Caco-2 (cell line): ENCODE results near the gene RAB6B. TPM values are rescaled to one million over a fixed set of nuclear protein-coding genes. Genes with fewer than 3 reads are reported as not detected.

Source experiments
- BruUV-seq: library from RNA; stranded (reverse); fragments of 400-500 nt; replicated peaks from 2 replicates; lab custom pipeline; 2021; lab: Mats Ljungman, UMichigan
- CTCF ChIA-PET: fragments of 300-600 bp; sonication (Branson Sonifier 250); formaldehyde crosslinking; loops from one replicate; lab custom pipeline; 2022; ENCODE audit warnings: antibody characterized with exemption; lab: Charles Lee
- POLR2A ChIA-PET: fragments of 300-600 bp; sonication (Branson Sonifier 250); formaldehyde crosslinking; loops from one replicate; lab custom pipeline; 2022; ENCODE audit warnings: antibody characterized with exemption; lab: Charles Lee
- DNase-seq, 2 experiments: peaks; one replicate each; pipeline versions ENCODE4 v3.0.0 to v3.0.0-alpha.2; 2020 to 2022
- H3K27me3 ChIP-seq: replicated peaks from 2 replicates; pipeline ENCODE4 v1.6.0; 2011; ENCODE audit warnings: low read length; ENCODE audit not compliant: control insufficient read depth, insufficient read depth
- H3K36me3 ChIP-seq: 2 replicates; pipeline ENCODE4 v1.5.1; 2011; ENCODE audit warnings: low read length; ENCODE audit not compliant: control insufficient read depth, insufficient read depth
- H3K4me1 ChIP-seq: fragments of 250-450 bp; sonication (Bioruptor Pico); 2 replicates; pipeline ENCODE4 v1.5.1; 2020; ENCODE audit warnings: mild to moderate bottlenecking
- H3K4me3 ChIP-seq: 2 replicates; pipeline ENCODE4 v1.5.1; 2011; ENCODE audit warnings: low read depth, mild to moderate bottlenecking, control low read depth, low read length
- H3K9me3 ChIP-seq: fragments of 250-450 bp; sonication (Bioruptor Pico); 2 replicates; pipeline ENCODE4 v1.5.1; 2020; ENCODE audit warnings: mild to moderate bottlenecking, moderate library complexity
- H3K27ac Mint-ChIP-seq: one replicate; pipeline ENCODE4 v1.8.0; 2022; ENCODE audit warnings: mixed read lengths; ENCODE audit not compliant: unreplicated experiment
- H3K27me3 Mint-ChIP-seq: one replicate; pipeline ENCODE4 v1.8.0; 2022; ENCODE audit warnings: mixed read lengths; ENCODE audit not compliant: insufficient read depth, unreplicated experiment
- H3K36me3 Mint-ChIP-seq: one replicate; pipeline ENCODE4 v1.8.0; 2022; ENCODE audit warnings: mild to moderate bottlenecking, mixed read lengths; ENCODE audit not compliant: insufficient read depth, unreplicated experiment
- H3K4me1 Mint-ChIP-seq: one replicate; pipeline ENCODE4 v1.8.0; 2022; ENCODE audit warnings: low read depth, mixed read lengths; ENCODE audit not compliant: unreplicated experiment
- H3K4me3 Mint-ChIP-seq: one replicate; pipeline ENCODE4 v1.8.0; 2022; ENCODE audit warnings: mild to moderate bottlenecking, moderate library complexity, mixed read lengths; ENCODE audit not compliant: unreplicated experiment
- H3K9me3 Mint-ChIP-seq: one replicate; pipeline ENCODE4 v1.8.0; 2022; ENCODE audit warnings: mixed read lengths; ENCODE audit not compliant: unreplicated experiment
- intact Hi-C: fragments of 100-400 bp; cut with micrococcal nuclease; formaldehyde crosslinking; loops from one replicate; pipeline ENCODE4 v1.10.0; 2022; ENCODE audit not compliant: unreplicated experiment
- total RNA-seq: library from RNA; stranded (reverse); gene quantifications from 2 replicates; pipeline ENCODE4 v1.2.3, GENCODE V29; 2022
- TF ChIP-seq, protein P1 (sequence below), 2 experiments: fragments of 200-600 bp in 1 of 2; IDR thresholded peaks; 1 replicate in 1 of 2; 2 replicates in 1 of 2; pipeline versions ENCODE4 v1.5.1 to v1.8.0; 2011 to 2022; ENCODE audit warnings: antibody characterized with exemption in 1 of 2, control low read depth in 1 of 2, inconsistent platforms in 1 of 2, low read depth in 1 of 2, low read length in 1 of 2, mild to moderate bottlenecking in 1 of 2, moderate library complexity in 1 of 2; ENCODE audit not compliant: insufficient read depth in 1 of 2, severe bottlenecking in 1 of 2, unreplicated experiment in 1 of 2

Gene RAB6B
- total RNA-seq, 1 experiment from 2014 or later = 3.2 TPM

DNA sequence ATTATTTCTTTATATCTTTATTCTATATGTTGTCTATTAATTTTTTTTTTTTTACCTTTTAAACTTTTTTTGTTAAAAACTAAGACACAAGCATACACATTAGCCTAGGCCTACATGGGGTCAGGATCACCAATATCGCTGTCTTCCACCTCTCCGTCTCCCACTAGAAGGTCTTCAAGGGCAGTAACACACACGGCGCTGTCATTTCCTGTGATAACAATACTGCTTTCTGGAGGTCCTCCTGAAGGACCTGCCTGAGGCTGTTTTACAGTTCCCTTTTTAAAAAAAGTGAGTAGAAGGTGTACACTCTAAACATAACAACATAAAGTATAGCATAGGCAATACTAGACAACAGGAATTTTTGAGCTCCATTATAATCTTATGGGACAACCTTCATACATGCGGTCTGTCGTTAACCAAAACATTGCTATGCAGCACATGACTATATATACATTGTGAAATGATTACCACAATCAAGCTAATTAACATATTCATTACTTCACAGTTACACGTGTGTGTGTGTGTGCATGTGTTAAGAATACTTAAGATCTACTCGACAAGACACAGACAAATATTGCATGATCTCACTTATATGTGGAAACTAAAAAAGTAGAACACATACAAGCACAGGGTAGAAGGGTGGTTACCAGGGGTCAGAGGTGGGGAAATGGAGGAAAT lies 20.8 kb downstream of the RAB6B start:
- ChIA-PET CTCF (no interaction called here), POLR2A (interaction anchor here (0.7 kb wide), 1 partner anchor 11 kb away, joined by 3 read pairs; no protein-coding TSS in a partner anchor)
- TF ChIP-seq, protein P1, sequence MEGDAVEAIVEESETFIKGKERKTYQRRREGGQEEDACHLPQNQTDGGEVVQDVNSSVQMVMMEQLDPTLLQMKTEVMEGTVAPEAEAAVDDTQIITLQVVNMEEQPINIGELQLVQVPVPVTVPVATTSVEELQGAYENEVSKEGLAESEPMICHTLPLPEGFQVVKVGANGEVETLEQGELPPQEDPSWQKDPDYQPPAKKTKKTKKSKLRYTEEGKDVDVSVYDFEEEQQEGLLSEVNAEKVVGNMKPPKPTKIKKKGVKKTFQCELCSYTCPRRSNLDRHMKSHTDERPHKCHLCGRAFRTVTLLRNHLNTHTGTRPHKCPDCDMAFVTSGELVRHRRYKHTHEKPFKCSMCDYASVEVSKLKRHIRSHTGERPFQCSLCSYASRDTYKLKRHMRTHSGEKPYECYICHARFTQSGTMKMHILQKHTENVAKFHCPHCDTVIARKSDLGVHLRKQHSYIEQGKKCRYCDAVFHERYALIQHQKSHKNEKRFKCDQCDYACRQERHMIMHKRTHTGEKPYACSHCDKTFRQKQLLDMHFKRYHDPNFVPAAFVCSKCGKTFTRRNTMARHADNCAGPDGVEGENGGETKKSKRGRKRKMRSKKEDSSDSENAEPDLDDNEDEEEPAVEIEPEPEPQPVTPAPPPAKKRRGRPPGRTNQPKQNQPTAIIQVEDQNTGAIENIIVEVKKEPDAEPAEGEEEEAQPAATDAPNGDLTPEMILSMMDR (IDR thresholded peaks at IDR 0.05; ENCODE audit: insufficient read depth in 1 of 2, low read depth in 1 of 2, low read length in 1 of 2, severe bottlenecking in 1 of 2, unreplicated experiment in 1 of 2) = no peak
- Histone ChIP-seq H3K9me3 (no peaks in the 10 kb centered on the region), H3K4me3 (no peak overlapping the region), H3K36me3 (no peaks in the 10 kb centered on the region), H3K4me1 (no peaks in the 10 kb centered on the region), H3K27me3 (no peaks in the 10 kb centered on the region; the same call in 1 of the 2 replicates)
- Mint-ChIP-seq H3K9me3 (no peaks in the 10 kb centered on the region), H3K27ac (no peak overlapping the region), H3K4me1 (no peaks in the 10 kb centered on the region), H3K27me3 (peaks cover 2% of the 10 kb centered on the region), H3K36me3 (no peaks in the 10 kb centered on the region), H3K4me3 (no peak overlapping the region)
- no TSS peak for BruUV-seq
- intact Hi-C loops = no loop called here
- DNase-seq = no peak

DNA sequence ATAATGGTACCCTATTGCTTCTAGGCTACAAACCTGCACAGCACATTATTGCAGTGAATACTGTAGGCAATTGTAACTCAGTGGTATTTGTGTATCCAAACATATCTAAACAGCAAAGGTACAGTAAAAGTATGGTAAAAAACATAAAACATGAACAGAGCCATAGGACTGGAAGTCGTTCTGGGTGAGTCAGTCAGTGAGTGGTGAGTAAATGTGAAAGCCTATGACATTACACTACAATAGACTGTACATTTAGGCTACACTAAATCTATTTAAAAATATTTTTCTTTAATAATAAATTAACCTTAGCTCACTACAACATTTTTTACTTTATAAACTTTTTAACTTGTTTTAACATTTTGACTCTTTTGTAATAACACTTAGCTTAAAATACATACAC lies 21.3 kb downstream of the RAB6B start:
- BruUV-seq = no TSS peak
- Histone ChIP-seq H3K36me3 (no peaks in the 10 kb centered on the region), H3K4me1 (no peaks in the 10 kb centered on the region), H3K4me3 (no peak overlapping the region), H3K27me3 (no peaks in the 10 kb centered on the region; the same call in 1 of the 2 replicates), H3K9me3 (no peaks in the 10 kb centered on the region)
- H3K4me1 Mint-ChIP-seq = no peaks in the 10 kb centered on the region
- H3K9me3 Mint-ChIP-seq = no peaks in the 10 kb centered on the region
- ChIA-PET POLR2A (interaction anchor here (0.7 kb wide), 1 partner anchor 12 kb away, joined by 3 read pairs; no protein-coding TSS in a partner anchor), CTCF (no interaction called here)
- H3K36me3 Mint-ChIP-seq = no peaks in the 10 kb centered on the region
- H3K27ac Mint-ChIP-seq = no peak overlapping the region
- H3K4me3 Mint-ChIP-seq = no peak overlapping the region
- DNase-seq = no peak
- TF ChIP-seq, protein P1 (IDR thresholded peaks at IDR 0.05; ENCODE audit: insufficient read depth in 1 of 2, low read depth in 1 of 2, low read length in 1 of 2, severe bottlenecking in 1 of 2, unreplicated experiment in 1 of 2) = no peak
- intact Hi-C loops = no loop called here
- peaks cover 2% of the 10 kb centered on the region for H3K27me3 Mint-ChIP-seq

DNA sequence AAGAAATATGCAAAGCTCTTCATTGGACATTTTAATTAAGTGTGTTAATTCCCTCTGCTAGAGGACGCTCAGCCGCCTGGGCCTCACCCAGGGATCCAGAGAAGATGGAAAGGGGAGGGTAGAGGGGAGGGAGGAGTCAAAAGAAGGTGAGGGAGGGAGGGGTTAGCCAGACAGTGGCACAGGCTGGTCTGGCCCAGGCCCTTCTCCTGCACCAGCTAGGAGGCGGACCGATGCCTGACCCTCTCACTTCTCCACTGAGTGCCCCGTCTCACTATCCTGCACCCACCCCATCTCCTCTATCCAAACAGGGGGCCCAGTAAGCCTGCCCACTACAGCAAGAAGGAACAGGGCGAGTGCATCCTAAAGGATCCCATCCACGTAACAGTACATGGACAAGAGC lies 22.9 kb downstream of the RAB6B start:
- H3K27me3 ChIP-seq = no peaks in the 10 kb centered on the region; the same call in 1 of the 2 replicates
- H3K9me3 ChIP-seq = no peaks in the 10 kb centered on the region
- Mint-ChIP-seq H3K9me3 (no peaks in the 10 kb centered on the region), H3K27ac (no peak overlapping the region), H3K27me3 (peaks cover 2% of the 10 kb centered on the region), H3K36me3 (no peaks in the 10 kb centered on the region), H3K4me3 (no peak overlapping the region), H3K4me1 (no peaks in the 10 kb centered on the region)
- intact Hi-C loops = no loop called here
- ChIA-PET CTCF (no interaction called here), POLR2A (no interaction called here)
- TF ChIP-seq, protein P1 (IDR thresholded peaks at IDR 0.05; ENCODE audit: insufficient read depth in 1 of 2, low read depth in 1 of 2, low read length in 1 of 2, severe bottlenecking in 1 of 2, unreplicated experiment in 1 of 2) = no peak
- no peaks in the 10 kb centered on the region for H3K36me3 ChIP-seq
- no peak overlapping the region for H3K4me3 ChIP-seq
- no TSS peak for BruUV-seq
- H3K4me1 ChIP-seq = no peaks in the 10 kb centered on the region
- no peak for DNase-seq
